Activated CD4-positive, CD25-positive, alpha-beta regulatory T cell treated with anti-CD3 and anti-CD28 coated beads, Interleukin-2, amount 50 U/mL, for 24 hours (primary cell): Measurements from ENCODE around the gene PPP1R1A.

ENCODE experiments used
- ATAC-seq, 2 donors: fragments of 150-1000 bp; cut with Tn5 transposase; one replicate each; pipeline ENCODE4 v1.10.0; 2021; ENCODE audit warnings: mild to moderate bottlenecking in 1 of 2, moderate library complexity in 1 of 2

The PPP1R1A gene

GRCh38 chr12:54603173-54603814, 14.8 kb upstream of the PPP1R1A start:
- peak; percentile 70 to 72 for ATAC-seq

GRCh38 chr12:54602661-54603060, 14.2 kb upstream of the PPP1R1A start:
- ATAC-seq: no peak

GRCh38 chr12:54601841-54602240, 13.4 kb upstream of the PPP1R1A start:
- no peak for ATAC-seq

GRCh38 chr12:54598970-54599369, 10.5 kb upstream of the PPP1R1A start:
- ATAC-seq: no peak

GRCh38 chr12:54596526-54596946, 8.1 kb upstream of the PPP1R1A start:
- ATAC-seq: peak in 1 of 2 donors; percentile 32

- ATAC-seq: no peak
Measured at GRCh38 chr12:54595471-54595870, 7.0 kb upstream of the PPP1R1A start.

GRCh38 chr12:54593725-54594124, 5.3 kb upstream of the PPP1R1A start:
- ATAC-seq: no peak

GRCh38 chr12:54593135-54593534, 4.7 kb upstream of the PPP1R1A start:
- ATAC-seq: no peak

- ATAC-seq: no peak
Measured at GRCh38 chr12:54592316-54592715, 3.9 kb upstream of the PPP1R1A start.

- no peak for ATAC-seq
Measured at GRCh38 chr12:54590978-54591591, 2.6 kb upstream of the PPP1R1A start.

- no peak for ATAC-seq
Measured at GRCh38 chr12:54589964-54590363, 1.5 kb upstream of the PPP1R1A start.

- ATAC-seq: no peak
Measured at GRCh38 chr12:54588890-54589267, 420 bp upstream of the PPP1R1A start.

- no peak for ATAC-seq
Measured at GRCh38 chr12:54587315-54587873, 1.1 kb downstream of the PPP1R1A start.

- no peak for ATAC-seq
Measured at GRCh38 chr12:54586620-54587019, 1.8 kb downstream of the PPP1R1A start.

- ATAC-seq: no peak
Measured at GRCh38 chr12:54585243-54585642, 3.2 kb downstream of the PPP1R1A start.

- no peak for ATAC-seq
Measured at GRCh38 chr12:54584128-54584527, 4.3 kb downstream of the PPP1R1A start.

- no peak for ATAC-seq
Measured at GRCh38 chr12:54583726-54584125, 4.7 kb downstream of the PPP1R1A start.

- no peak for ATAC-seq
Measured at GRCh38 chr12:54581412-54581811, 7.0 kb downstream of the PPP1R1A start.

GRCh38 chr12:54579696-54580333, 8.6 kb downstream of the PPP1R1A start:
- peak; percentile 90 to 94 for ATAC-seq

GRCh38 chr12:54579258-54579657, 9.2 kb downstream of the PPP1R1A start:
- ATAC-seq: no peak

- no peak for ATAC-seq
Measured at GRCh38 chr12:54578778-54579177, 9.7 kb downstream of the PPP1R1A start.

- ATAC-seq: no peak
Measured at GRCh38 chr12:54572881-54573280, 15.6 kb downstream of the PPP1R1A start.

GRCh38 chr12:54571193-54572188, 17.0 kb downstream of the PPP1R1A start:
- no peak for ATAC-seq
